H1 (cell line): Measurements from ENCODE around the gene NDUFS8. TPM values are rescaled to one million over a fixed set of nuclear protein-coding genes. Genes with fewer than 3 reads are reported as not detected.

ENCODE experiments used
- CTCF ChIA-PET: fragments of 300-600 bp; sonication (Branson Sonifier 250); formaldehyde crosslinking; loops from one replicate; lab custom pipeline; 2021; ENCODE audit not compliant: partially characterized antibody; lab: Charles Lee
- POLR2A ChIA-PET: fragments of 300-600 bp; sonication (Branson Sonifier 250); formaldehyde crosslinking; loops from one replicate; lab custom pipeline; 2021; ENCODE audit warnings: inconsistent platforms; ENCODE audit not compliant: partially characterized antibody; lab: Charles Lee
- DNase-seq, 2 experiments: peaks; one replicate each; pipeline versions ENCODE4 v3.0.0 to v3.0.0-alpha.2; 2010 to 2022; ENCODE audit warnings: low spot score in 2 of 2, low read depth in 1 of 2, mixed read lengths in 1 of 2
- FAIRE-seq: peaks from 2 replicates; lab custom pipeline; 2011; peaks lifted over from hg19 to GRCh38; lab: Jason Lieb, UNC
- H2AFZ ChIP-seq: 2 replicates; pipeline ENCODE4 v1.8.1; 2012; ENCODE audit warnings: low read length, inconsistent platforms
- H2AK5ac ChIP-seq: 2 replicates; pipeline ENCODE4 v1.6.1; 2013; ENCODE audit warnings: low read depth, low read length
- H2BK120ac ChIP-seq: replicated peaks from 2 replicates; pipeline ENCODE3; 2013; ENCODE audit warnings: low read depth, low read length, inconsistent platforms
- H2BK12ac ChIP-seq: 2 replicates; pipeline ENCODE4 v1.6.1; 2013; ENCODE audit warnings: low read depth, low read length
- H2BK15ac ChIP-seq: 2 replicates; pipeline ENCODE4 v1.6.1; 2013; ENCODE audit warnings: low read length
- H2BK20ac ChIP-seq: 2 replicates; pipeline ENCODE4 v1.6.1; 2013; ENCODE audit warnings: low read length
- H2BK5ac ChIP-seq: 2 replicates; pipeline ENCODE4 v1.6.1; 2013; ENCODE audit warnings: low read depth, low read length
- H3K14ac ChIP-seq: 2 replicates; pipeline ENCODE4 v1.6.1; 2013; ENCODE audit warnings: inconsistent platforms; ENCODE audit not compliant: insufficient read length
- H3K18ac ChIP-seq: 2 replicates; pipeline ENCODE4 v1.6.1; 2013; ENCODE audit warnings: low read length; ENCODE audit errors: extremely low read depth
- H3K23ac ChIP-seq: 2 replicates; pipeline ENCODE4 v1.6.1; 2013; ENCODE audit warnings: inconsistent platforms; ENCODE audit not compliant: insufficient read length
- H3K23me2 ChIP-seq: 2 replicates; pipeline ENCODE4 v1.6.1; 2013; ENCODE audit warnings: low read depth, low read length
- H3K27ac ChIP-seq: 2 replicates; pipeline ENCODE4 v1.6.1; 2011; ENCODE audit warnings: low read depth, low read length, inconsistent platforms
- H3K27me3 ChIP-seq, 4 experiments: replicated peaks in 1 of 4; 1 replicate in 1 of 4; 2 replicates in 3 of 4; pipeline versions ENCODE4 v1.6.1 to v1.8.1; 2011 to 2013; ENCODE audit warnings: low read length in 3 of 4, mild to moderate bottlenecking in 3 of 4, inconsistent platforms in 2 of 4, mixed read lengths in 2 of 4, moderate library complexity in 1 of 4; ENCODE audit not compliant: control insufficient read depth in 3 of 4, insufficient read depth in 3 of 4; ENCODE audit errors: extremely low read depth in 1 of 4
- H3K36me3 ChIP-seq, 4 experiments: 2 replicates each; pipeline versions ENCODE4 v1.6.1 to v1.8.1; 2011 to 2013; ENCODE audit warnings: mild to moderate bottlenecking in 4 of 4, low read length in 3 of 4, moderate library complexity in 2 of 4, control low read depth in 1 of 4, inconsistent platforms in 1 of 4; ENCODE audit not compliant: insufficient read depth in 4 of 4, control insufficient read depth in 2 of 4
- H3K4ac ChIP-seq: replicated peaks from 2 replicates; pipeline ENCODE3; 2013; ENCODE audit warnings: low read length, low read depth, mixed read lengths, inconsistent platforms; ENCODE audit not compliant: insufficient read length
- H3K4me1 ChIP-seq, 4 experiments: replicated peaks in 1 of 4; 1 replicate in 1 of 4; 2 replicates in 3 of 4; pipeline versions ENCODE4 v1.6.1 to v1.8.1; 2011 to 2013; ENCODE audit warnings: low read length in 3 of 4, inconsistent platforms in 2 of 4, mixed read lengths in 1 of 4; ENCODE audit not compliant: insufficient read depth in 4 of 4, control insufficient read depth in 3 of 4
- H3K4me2 ChIP-seq, 2 experiments: 2 replicates each; pipeline versions ENCODE4 v1.6.1 to v1.8.1; 2011 to 2013; ENCODE audit warnings: low read depth in 2 of 2, low read length in 2 of 2, control low read depth in 1 of 2, inconsistent platforms in 1 of 2, mild to moderate bottlenecking in 1 of 2; ENCODE audit not compliant: insufficient read depth in 1 of 2
- H3K4me3 ChIP-seq, 4 experiments: fragments of 200-600, 300-600 bp in 1 of 4; sonication (generic), shearing (Covaris generic), sonication (Bioruptor Twin) in 1 of 4; 2 replicates each; pipeline versions ENCODE4 v1.5.1 to v1.8.1; 2011 to 2016; ENCODE audit warnings: low read length in 4 of 4, low read depth in 3 of 4, control low read depth in 2 of 4, inconsistent platforms in 2 of 4, mild to moderate bottlenecking in 2 of 4, mixed read lengths in 1 of 4, moderate library complexity in 1 of 4; ENCODE audit not compliant: insufficient read depth in 2 of 4; ENCODE audit errors: extremely low read depth in 1 of 4
- H3K56ac ChIP-seq: replicated peaks from 2 replicates; pipeline ENCODE3; 2013; ENCODE audit warnings: low read depth, mild to moderate bottlenecking, mixed read lengths, low read length, inconsistent platforms; ENCODE audit not compliant: insufficient read length
- H3K79me1 ChIP-seq: 2 replicates; pipeline ENCODE4 v1.6.1; 2013; ENCODE audit warnings: low read depth, low read length, control low read depth
- H3K79me2 ChIP-seq, 2 experiments: 2 replicates each; pipeline versions ENCODE4 v1.6.1 to v1.8.1; 2012 to 2013; ENCODE audit warnings: low read length in 2 of 2, mild to moderate bottlenecking in 2 of 2, inconsistent platforms in 1 of 2; ENCODE audit not compliant: insufficient read depth in 2 of 2, control insufficient read depth in 1 of 2
- H3K9ac ChIP-seq, 4 experiments: replicated peaks in 1 of 4; 1 replicate in 1 of 4; 2 replicates in 3 of 4; pipeline versions ENCODE4 v1.6.1 to v1.8.1; 2011 to 2013; ENCODE audit warnings: low read depth in 3 of 4, low read length in 3 of 4, control low read depth in 2 of 4, mild to moderate bottlenecking in 2 of 4, moderate library complexity in 2 of 4, inconsistent platforms in 1 of 4; ENCODE audit errors: extremely low read depth in 1 of 4
- H3K9me3 ChIP-seq, 2 experiments: 2 replicates each; pipeline versions ENCODE4 v1.6.1 to v1.8.1; 2012 to 2013; ENCODE audit warnings: mild to moderate bottlenecking in 2 of 2, moderate library complexity in 2 of 2, control low read depth in 1 of 2, inconsistent platforms in 1 of 2, low read depth in 1 of 2, low read length in 1 of 2, mixed read lengths in 1 of 2; ENCODE audit not compliant: insufficient read depth in 2 of 2
- H4K20me1 ChIP-seq, 2 experiments: replicated peaks in 1 of 2; 2 replicates each; pipeline versions ENCODE3 to v1.8.1; 2011 to 2013; ENCODE audit warnings: inconsistent platforms in 2 of 2, low read length in 2 of 2, mild to moderate bottlenecking in 1 of 2; ENCODE audit not compliant: insufficient read depth in 2 of 2, control insufficient read depth in 1 of 2
- H4K5ac ChIP-seq: 2 replicates; pipeline ENCODE4 v1.6.1; 2013; ENCODE audit warnings: low read length, low read depth, mixed read lengths, inconsistent platforms; ENCODE audit not compliant: insufficient read length
- H4K8ac ChIP-seq: 2 replicates; pipeline ENCODE4 v1.8.0; 2013; ENCODE audit warnings: mild to moderate bottlenecking, moderate library complexity, low read length, inconsistent platforms; ENCODE audit not compliant: insufficient read depth; ENCODE audit errors: extremely low read depth
- H4K91ac ChIP-seq: replicated peaks from 2 replicates; pipeline ENCODE3; 2013; ENCODE audit warnings: low read length, mixed read lengths, inconsistent platforms; ENCODE audit not compliant: insufficient read length
- EGR1 ChIP-seq: IDR thresholded peaks from 2 replicates; pipeline ENCODE4 v1.6.1; 2011; ENCODE audit warnings: low read depth, low read length, borderline replicate concordance
- EZH2 ChIP-seq: fragments of 200-600 bp; sonication (generic); IDR thresholded peaks from 2 replicates; pipeline ENCODE4 v1.7.1; 2012; ENCODE audit warnings: low read depth, mild to moderate bottlenecking, moderate library complexity, low read length, inconsistent platforms; ENCODE audit not compliant: severe bottlenecking
- GTF2F1 ChIP-seq: IDR thresholded peaks from 2 replicates; pipeline ENCODE4 v1.6.1; 2012; ENCODE audit warnings: low read depth, low read length, improper control_type of control experiment, borderline replicate concordance
- NANOG ChIP-seq: IDR thresholded peaks from 2 replicates; pipeline ENCODE4 v1.6.1; 2011; ENCODE audit warnings: low read length, low read depth, mild to moderate bottlenecking, inconsistent platforms; ENCODE audit not compliant: insufficient read depth, poor library complexity, severe bottlenecking
- SIN3A ChIP-seq, 2 experiments: IDR thresholded peaks in 1 of 2; conservative IDR thresholded peaks in 1 of 2; 2 replicates each; pipeline ENCODE4 v1.6.1; 2011 to 2012; ENCODE audit warnings: low read length in 2 of 2, improper control_type of control experiment in 1 of 2, low read depth in 1 of 2, mild to moderate bottlenecking in 1 of 2
- WGBS, 2 experiments: shearing (Covaris generic) in 1 of 2; methylation state at CpG; one replicate each; pipeline versions ENCODE4 v1.1.6 to v1.1.7; 2013 to 2015; ENCODE audit warnings: low lambda C conversion rate in 2 of 2, mixed read lengths in 2 of 2, inconsistent platforms in 1 of 2, low coverage in 1 of 2, missing lambda C conversion rate in 1 of 2; ENCODE audit not compliant: insufficient replicate concordance in 2 of 2, insufficient coverage in 1 of 2, insufficient read length in 1 of 2; ENCODE audit errors: extremely low coverage in 1 of 2, missing lambda C conversion rate in 1 of 2; 5-methylcytosine and 5-hydroxymethylcytosine counted together
- polyA plus RNA-seq, 7 experiments: library from polyadenylated mRNA; depleted of rRNA in 3 of 7; stranded (reverse) in 5 of 7; unstranded in 2 of 7; fragments of >200 nt in 5 of 7; fragments of 200-250 nt in 2 of 7; gene quantifications; 1 replicate in 5 of 7; 2 replicates in 1 of 7; 4 replicates in 1 of 7; pipeline versions ENCODE4 v1.2.1 to v1.2.3, GENCODE V29; 2011 to 2013; ENCODE audit warnings: missing spikeins in 2 of 7, mixed read lengths in 2 of 7
- total RNA-seq: library from RNA; stranded (reverse); fragmentation: NEBNext Ultra II Directional; extraction: Animal tissue kit (Norgen Biotek cat#: 25700); gene quantifications from 2 replicates; pipeline ENCODE4 v1.2.1, GENCODE V29; 2021

Gene NDUFS8
- total and polyA plus RNA-seq, 2 of the 8 experiments (the other 6 are each of a cell fraction or from before 2014, with no cell fraction given) = 182 to 291 TPM

- Histone ChIP-seq H4K8ac (no peak overlapping the region), H3K23ac (no peak overlapping the region), H3K36me3 (no peaks in the 10 kb centered on the region), H3K27ac (no peak overlapping the region), H2AFZ (no peak overlapping the region), H3K18ac (no peak overlapping the region), H3K56ac (no peak overlapping the region), H3K9ac (no peak overlapping the region), H3K79me1 (no peaks in the 10 kb centered on the region), H2BK12ac (no peak overlapping the region), H3K4me2 (no peak overlapping the region)
- CTCF ChIA-PET = no interaction called here
- WGBS, 2 experiments = 89% methylated on average over 21 of the region's 29 CpGs; no CpG with 5 or more reads in 1 of the 2 experiments
- TF ChIP-seq NANOG = no peak
- TF ChIP-seq EZH2 = no peak
- TF ChIP-seq GTF2F1 = no peak
- TF ChIP-seq SIN3A (conservative IDR thresholded peaks at IDR 0.05 in 1 of 2, IDR thresholded peaks at IDR 0.05 in 1 of 2; ENCODE audit: low read depth in 1 of 2, low read length in 2 of 2) = no peak
- no peak for TF ChIP-seq EGR1
- TF ChIP-seq, all 59 proteins: peak for 0
- POLR2A ChIA-PET = no interaction called here
- H2BK20ac ChIP-seq = no peak overlapping the region
- DNase-seq (no peak), FAIRE-seq (no peak)
- H3K79me2 ChIP-seq = no peaks in the 10 kb centered on the region
- no peak overlapping the region for H2BK120ac ChIP-seq
- no peak overlapping the region for H4K5ac ChIP-seq
- H3K9me3 ChIP-seq = no peaks in the 10 kb centered on the region
- H3K14ac ChIP-seq = no peak overlapping the region
- no peak overlapping the region for H2BK5ac ChIP-seq
- no peaks in the 10 kb centered on the region for H3K23me2 ChIP-seq
- H3K4me3 ChIP-seq = no peak overlapping the region
- no peak overlapping the region for H3K4ac ChIP-seq
- no peak overlapping the region for H2AK5ac ChIP-seq
- no peaks in the 10 kb centered on the region for H3K27me3 ChIP-seq
- no peak overlapping the region for H2BK15ac ChIP-seq
- H4K91ac ChIP-seq = no peak overlapping the region
- H3K4me1 ChIP-seq = peaks cover 0 to 2% (median under 1%) of the 10 kb centered on the region in 4 experiments; a peak in 1 of 7 replicates
- no peaks in the 10 kb centered on the region for H4K20me1 ChIP-seq
Measured at GRCh38 chr11:67983951-67984350, 46.5 kb upstream of the NDUFS8 start.
